Measurements from ENCODE around the gene ANKLE1.

DNA sequence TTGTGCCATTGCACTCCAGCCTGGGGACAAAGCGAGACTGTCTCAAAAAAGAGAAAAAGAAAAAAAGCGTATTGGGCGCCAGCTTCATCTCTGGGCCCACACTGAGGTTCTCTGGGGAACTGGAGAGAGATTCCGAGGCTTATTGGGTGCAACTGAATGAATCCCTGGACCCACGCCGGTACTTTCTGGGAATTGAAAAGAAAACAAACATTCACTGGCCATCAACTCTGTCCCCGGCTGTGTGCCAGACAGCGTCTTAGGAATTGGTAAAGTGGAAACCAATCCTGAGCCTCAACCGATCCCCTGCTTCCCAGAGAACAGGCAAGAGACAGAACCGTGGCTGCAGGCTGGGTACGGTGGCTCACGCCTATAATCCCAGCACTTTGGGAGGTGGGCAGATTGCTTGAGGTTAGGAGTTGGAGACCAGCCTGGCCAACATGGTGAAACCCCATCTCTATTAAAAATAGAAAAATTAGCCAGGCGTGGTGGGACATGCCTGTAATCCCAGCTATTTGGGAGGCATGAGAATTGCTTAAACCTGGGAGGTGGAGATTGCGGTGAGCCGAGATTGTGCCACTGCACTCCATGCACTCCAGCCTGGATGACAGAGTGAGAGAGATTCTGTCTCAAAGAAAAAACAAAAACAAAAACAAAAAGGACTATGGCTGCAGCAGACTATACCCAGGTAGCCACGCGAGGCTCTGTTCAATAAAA lies 44.3 kb downstream of the ANKLE1 start:
- TF ChIP-seq, protein P1, sequence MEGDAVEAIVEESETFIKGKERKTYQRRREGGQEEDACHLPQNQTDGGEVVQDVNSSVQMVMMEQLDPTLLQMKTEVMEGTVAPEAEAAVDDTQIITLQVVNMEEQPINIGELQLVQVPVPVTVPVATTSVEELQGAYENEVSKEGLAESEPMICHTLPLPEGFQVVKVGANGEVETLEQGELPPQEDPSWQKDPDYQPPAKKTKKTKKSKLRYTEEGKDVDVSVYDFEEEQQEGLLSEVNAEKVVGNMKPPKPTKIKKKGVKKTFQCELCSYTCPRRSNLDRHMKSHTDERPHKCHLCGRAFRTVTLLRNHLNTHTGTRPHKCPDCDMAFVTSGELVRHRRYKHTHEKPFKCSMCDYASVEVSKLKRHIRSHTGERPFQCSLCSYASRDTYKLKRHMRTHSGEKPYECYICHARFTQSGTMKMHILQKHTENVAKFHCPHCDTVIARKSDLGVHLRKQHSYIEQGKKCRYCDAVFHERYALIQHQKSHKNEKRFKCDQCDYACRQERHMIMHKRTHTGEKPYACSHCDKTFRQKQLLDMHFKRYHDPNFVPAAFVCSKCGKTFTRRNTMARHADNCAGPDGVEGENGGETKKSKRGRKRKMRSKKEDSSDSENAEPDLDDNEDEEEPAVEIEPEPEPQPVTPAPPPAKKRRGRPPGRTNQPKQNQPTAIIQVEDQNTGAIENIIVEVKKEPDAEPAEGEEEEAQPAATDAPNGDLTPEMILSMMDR (IDR thresholded peaks at IDR 0.05) = no peak
- no peak for TF ChIP-seq POLR2A (IDR thresholded peaks at IDR 0.05)
